ENCODE measurements around the gene UBE2D2. TPM values are rescaled to one million over a fixed set of nuclear protein-coding genes. Genes with fewer than 3 reads are reported as not detected.
"Not testable (repeated sequence)": the region's sequence is repeated elsewhere in the genome, so short reads cannot be mapped to it uniquely, and the experiment has no call there.

UBE2D2 gene
- total RNA-seq, 1 donor from 2014 or later, result 114 TPM

DNA sequence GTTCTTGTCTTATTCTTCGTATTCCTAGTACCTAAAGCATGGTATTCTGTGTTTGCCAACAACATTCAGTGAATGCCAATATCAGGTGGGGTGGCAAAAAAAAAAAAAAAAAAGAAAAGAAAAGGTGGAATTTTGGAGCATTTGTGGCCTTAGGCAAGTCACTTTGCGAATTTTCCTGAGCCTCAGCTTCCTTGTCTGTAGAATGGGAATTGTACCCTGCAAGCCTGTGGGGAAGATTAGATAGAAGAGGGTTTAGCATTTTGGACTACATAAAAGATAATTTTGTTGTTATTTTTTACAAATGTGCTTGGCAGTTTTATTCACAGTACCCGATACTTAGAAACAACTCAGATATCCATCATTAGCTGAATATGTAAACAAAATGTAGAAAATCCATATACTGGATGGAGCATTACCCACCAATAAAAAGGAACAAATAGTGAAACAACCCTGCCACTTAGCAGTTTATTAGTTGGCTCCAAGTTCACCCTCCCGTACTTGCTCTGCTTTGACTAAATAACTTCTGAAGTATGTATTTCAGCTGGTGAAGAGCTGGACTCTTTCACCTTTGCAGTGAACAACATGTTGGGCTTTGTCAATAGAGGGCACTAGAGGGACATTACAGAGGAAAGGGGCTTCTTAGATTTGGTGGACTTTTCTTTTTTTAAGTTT is 13.6 kb downstream of the UBE2D2 start:
- DNase-seq (no peak), ATAC-seq (ENCODE audit: poor library complexity) (peak; percentile 43)
- intact Hi-C loops (cut with DNase I), result no loop called here

DNA sequence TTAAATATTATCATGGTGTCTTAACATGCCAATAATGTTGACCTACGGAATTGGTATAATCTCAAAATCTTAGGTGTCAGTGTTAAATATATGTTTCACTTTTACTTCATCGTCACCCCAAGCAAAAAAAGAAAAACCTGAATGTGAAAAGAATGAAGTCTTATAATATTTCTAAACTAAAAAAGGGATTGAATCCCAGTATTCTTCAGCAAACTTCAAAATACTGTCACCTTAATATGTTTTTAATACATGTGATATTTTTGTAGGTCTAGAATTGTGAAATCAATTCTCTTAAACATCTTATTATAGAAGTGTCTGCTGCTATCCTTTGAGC is 14.1 kb downstream of the UBE2D2 start:
- no peak for ATAC-seq (ENCODE audit: poor library complexity)
- no peak for DNase-seq
- intact Hi-C loops (cut with DNase I), result no loop called here

DNA sequence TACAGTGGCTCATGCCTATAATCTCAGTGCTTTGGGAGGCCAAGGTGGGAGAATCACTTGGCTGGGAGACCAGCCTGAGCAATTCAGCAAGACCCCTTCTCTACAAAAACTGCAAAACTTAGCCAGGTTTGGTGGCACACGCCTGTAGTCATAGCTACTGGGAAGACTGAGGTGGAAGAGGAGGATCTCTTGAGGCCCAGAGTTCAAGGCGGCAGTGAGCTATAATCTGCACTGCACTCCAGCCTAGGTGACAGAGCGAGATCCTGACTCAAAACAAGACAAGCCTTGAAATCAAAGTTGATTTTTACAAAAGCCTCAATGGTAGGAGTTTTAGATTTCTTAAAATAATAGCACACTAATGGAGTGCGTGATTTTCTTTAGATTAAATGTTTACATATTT is 14.6 kb downstream of the UBE2D2 start:
- DNase-seq (no peak), ATAC-seq (ENCODE audit: poor library complexity) (no peak)
- intact Hi-C loops (cut with DNase I), result no loop called here

DNA sequence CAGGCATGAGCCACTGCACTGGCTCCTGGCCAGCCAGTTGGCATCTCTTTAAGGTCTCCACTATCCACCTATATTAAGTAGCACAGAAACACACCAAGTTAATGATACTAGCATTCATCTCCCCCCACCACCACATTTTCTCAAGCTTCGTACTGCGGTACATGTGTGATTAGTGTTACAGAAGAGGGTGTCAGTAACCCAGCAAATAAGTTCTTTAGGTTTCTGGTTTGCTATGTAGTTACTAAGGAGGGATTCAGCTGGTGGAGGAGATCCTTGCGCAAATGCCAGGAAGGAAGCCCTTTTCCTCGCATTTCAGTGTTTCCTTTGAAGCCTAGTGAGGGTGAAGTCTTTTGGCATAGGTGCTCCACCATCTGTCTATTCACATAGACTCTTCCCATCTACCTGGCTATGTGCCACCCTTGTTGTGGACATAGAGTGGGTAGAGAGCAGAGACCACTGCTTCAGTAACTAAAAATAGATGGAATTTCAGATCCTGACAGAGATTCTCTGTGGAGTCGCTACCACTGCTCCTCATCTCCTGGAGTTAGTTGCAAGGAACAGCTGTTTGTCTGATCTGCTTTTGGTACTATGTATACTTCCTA is 16.7 kb downstream of the UBE2D2 start:
- intact Hi-C loops (cut with DNase I), result no loop called here
- no peak for ATAC-seq (ENCODE audit: poor library complexity)
- DNase-seq, result no peak

DNA sequence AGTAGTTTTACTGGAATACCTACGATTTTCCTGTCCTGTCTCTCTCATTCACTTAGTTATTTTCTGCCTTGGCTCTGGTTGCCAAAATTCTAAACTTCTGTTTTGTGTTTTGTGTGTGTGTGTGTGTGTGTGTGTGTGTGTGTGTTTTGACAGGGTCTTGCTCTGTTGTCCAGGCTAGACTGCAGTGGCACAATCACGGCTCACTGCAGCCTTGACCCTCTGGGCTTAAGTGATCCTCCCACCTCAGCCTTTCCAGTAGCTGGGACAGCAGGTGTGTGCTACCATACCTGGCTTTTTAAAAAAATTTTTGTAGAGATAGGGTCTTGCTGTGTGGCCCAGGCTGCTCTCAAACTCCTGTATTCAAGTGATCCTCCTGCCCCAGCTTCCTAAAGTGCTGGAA is 17.2 kb downstream of the UBE2D2 start:
- intact Hi-C loops (cut with DNase I), result no loop called here
- ATAC-seq (ENCODE audit: poor library complexity) (no peak), DNase-seq (no peak)

DNA sequence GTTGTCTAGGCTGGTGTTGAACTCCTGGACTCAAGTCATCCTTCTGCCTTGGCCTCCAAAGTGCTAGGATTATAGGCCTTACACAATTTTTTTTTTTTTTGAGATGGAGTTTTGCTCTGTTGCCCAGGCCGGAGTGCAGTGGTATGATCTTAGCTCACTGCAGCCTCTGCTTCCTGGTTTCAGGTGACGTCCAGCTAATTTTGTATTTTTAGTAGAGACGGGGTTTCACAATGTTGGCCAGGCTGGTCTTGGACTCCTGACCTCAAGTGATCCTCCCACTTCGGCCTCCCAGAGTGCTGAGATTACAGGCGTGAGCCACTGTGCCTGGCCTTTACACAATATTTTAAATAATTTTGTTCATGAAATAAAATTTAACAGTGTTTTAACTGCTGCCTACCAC is 21.0 kb downstream of the UBE2D2 start:
- intact Hi-C loops (cut with DNase I), result not testable (repeated sequence)

DNA sequence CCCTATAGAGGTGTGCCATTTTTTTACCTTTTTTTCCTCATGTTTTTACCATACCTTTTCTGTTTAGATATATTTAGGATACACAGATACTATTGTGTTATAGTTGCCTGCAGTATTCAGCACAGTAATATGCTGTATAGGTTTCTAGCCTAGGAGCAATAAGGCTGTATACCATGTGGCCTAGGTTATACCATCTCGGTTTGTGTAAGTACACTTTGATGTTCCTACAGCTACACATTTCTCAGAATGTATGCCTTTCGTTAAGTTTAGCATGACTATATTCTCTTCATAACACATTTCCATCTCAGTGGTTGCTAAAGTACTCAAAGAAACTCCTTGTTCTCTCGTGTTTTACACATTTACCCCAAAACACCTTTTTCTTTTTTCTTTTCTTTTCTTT is 23.0 kb downstream of the UBE2D2 start:
- DNase-seq (no peak), ATAC-seq (ENCODE audit: poor library complexity) (no peak)
- intact Hi-C loops (cut with DNase I), result no loop called here

More for the DNA sequence above, 21.0 kb downstream of the UBE2D2 start:
- not testable (repeated sequence) for DNase-seq; ATAC-seq (ENCODE audit: poor library complexity)

DNA sequence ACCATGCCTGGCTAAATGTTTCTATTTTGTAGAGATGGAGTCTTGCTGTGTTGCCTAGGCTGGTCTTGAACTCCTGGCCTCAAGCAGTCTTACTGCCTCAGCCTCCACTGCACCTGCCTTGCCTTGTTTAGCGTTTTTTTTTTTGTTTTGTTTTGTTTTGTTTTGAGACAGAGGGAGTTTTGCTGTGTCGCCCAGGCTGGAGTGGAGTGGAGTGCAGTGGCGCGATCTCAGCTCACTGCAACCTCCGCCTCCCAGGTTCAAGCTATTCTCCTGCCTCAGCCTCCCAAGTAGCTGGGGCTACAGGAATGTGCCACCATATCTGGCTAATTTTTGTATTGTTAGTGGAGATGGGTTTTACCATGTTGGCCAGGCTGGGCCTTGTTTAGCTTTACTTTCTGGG is 27.0 kb downstream of the UBE2D2 start:
- intact Hi-C loops (cut with DNase I); DNase-seq: not testable (repeated sequence)

DNA sequence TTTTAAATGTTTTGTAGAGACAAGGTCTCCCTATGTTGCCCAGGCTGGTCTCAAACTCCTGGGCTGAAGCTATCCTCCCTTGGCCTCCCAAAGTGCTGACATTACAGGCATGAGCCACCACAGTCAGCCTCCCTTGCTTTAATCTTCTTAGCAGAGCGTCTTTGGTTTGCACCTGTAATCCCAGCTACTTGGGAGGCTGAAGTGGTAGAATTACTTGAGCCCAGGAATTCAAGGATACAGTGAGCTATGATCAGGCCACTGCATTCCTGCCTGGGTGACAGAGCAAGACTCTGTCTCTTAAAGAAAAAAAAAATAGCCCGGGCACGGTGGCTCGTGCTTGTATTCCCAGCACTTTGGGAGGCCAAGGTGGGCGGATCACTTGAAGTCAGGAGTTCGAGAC is 27.8 kb downstream of the UBE2D2 start:
- intact Hi-C loops (cut with DNase I), result no loop called here
- DNase-seq, result no peak
- ATAC-seq (ENCODE audit: poor library complexity), result no peak

More for the DNA sequence above, 27.0 kb downstream of the UBE2D2 start:
- not testable (repeated sequence) for ATAC-seq (ENCODE audit: poor library complexity)

DNA sequence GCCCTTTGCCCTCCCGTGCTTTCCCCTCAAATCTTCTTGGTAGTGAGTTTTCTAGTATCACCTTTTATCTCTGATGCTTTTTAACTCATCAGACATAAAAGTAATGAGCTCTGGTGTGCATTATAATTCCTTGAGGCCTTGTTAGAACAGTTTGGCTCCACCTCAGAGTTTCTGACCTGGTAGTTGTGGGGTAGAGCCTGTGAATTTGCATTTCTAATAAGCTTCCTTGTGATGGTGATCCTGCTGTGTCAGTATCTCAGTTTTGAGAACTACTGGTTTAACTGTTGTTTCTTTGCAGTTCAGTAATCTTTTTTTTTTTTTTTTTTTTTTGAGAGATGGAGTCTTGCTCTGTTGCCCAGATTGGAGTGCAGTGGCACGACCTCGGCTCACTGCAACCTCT is 31.1 kb downstream of the UBE2D2 start:
- ATAC-seq (ENCODE audit: poor library complexity) (no peak), DNase-seq (no peak)
- intact Hi-C loops (cut with DNase I), result no loop called here

DNA sequence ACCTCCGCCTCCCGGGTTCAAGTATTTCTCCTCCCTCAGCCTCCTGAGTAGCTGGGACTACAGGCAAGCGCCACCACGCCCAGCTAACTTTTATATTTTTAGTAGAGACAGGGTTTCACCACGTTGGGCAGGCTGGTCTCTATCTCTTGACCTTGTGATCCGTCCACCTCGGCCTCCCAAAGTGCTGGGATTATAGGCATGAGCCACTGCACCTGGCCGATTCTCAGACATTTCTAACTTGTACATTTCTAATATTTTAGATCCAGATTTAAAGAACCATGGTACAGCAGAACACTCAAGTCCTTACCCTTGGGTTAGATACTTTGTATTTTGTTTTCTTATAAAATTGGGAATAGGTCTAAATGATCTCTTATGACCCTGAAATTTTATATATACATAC is 31.9 kb downstream of the UBE2D2 start:
- ATAC-seq (ENCODE audit: poor library complexity); intact Hi-C loops (cut with DNase I); DNase-seq: not testable (repeated sequence)

DNA sequence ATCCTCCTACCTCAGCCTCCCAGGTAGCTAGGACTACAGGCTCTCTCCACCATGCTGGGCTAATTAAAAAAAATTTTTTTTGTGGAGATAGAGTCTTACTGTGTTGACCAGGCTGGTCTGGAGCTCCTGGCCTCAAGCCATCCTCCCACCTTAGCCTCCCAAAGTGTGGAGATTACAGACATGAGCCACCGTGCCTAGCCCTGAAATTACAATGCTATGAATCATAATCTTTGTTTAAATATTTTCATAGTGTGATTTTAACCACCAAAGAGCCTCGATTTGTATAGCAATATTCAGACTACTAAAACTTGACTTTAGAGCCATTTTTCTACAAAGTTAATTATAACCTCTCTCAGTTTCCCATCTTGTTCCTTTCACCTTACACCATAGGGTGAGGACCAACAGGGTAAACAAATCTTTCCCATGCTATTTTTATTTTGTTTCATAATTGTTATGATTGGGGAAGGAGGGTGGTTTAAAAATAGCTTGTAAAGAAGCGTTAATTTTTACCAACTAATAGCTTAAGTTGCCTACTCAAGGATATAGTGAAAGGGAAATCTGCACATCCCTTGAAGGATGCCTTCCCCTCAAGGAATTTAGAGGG is 32.7 kb downstream of the UBE2D2 start:
- ATAC-seq (ENCODE audit: poor library complexity), result peak; percentile 17

DNA sequence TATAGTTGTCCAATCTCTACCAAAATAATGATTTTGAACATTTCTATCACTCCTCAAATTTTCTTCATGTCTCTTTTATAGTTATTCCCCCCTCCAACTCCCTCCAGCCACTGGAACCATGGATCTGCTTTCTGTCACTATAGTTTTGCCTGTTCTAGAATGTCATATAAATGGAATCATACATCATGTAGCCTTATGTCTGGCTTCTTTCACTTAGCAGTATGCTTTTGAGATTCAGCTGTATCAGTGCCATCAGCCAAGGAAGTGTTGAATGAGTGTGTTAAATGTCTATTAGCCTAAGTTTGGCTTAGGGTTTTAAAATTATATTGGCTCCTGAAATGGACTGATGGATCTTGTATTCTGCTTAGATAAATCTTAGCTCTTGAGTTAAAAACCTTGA is 36.0 kb downstream of the UBE2D2 start:
- no peak for DNase-seq
- intact Hi-C loops (cut with DNase I), result no loop called here
- no peak for ATAC-seq (ENCODE audit: poor library complexity)

More for the DNA sequence above, 32.7 kb downstream of the UBE2D2 start:
- intact Hi-C loops (cut with DNase I), result no loop called here
- DNase-seq, result no peak

DNA sequence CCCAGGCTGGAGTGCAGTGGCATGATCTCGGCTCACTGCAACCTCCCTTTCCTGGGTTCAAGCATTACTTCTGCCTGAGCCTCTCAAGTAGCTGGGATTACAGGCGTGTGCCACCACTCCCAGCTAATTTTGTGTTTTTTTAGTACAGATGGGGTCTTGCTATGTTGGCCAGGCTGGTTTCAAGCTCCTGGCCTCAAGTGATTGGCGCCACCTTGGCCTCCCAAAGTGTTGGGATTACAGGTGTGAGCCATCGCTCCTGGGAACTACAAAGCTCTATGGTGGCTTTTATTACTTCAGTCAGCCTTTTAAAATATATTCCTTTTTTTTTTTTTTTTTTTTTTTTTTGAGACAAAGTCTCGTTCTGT is 37.4 kb downstream of the UBE2D2 start:
- ATAC-seq (ENCODE audit: poor library complexity); DNase-seq; intact Hi-C loops (cut with DNase I): not testable (repeated sequence)

DNA sequence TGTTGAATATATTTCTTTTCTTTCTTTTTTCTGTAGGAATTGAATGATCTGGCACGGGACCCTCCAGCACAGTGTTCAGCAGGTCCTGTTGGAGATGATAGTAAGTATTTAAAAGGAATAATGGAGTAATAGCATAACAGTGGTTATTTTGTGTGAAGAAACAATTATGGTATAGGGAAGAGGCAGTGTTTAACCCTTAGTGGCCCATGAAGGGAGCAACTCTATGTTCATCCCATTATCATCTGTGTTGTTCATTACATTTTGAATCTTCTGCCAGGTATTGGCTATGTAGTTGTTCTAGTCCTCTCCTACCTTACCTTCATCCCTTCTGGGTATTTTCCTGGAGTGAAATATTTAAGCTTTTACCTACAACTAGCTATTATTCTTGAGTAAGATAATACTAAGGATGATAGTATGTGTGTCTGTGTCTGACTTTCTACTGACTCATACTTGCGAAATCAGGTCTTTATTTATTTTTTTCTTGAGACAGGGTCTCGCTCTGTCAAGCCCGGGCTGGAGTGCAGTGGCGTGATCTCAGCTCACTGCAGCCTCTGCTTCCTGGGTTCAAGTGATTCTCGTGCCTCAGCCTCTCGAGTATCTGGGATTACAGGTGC is 39.3 kb downstream of the UBE2D2 start:
- ATAC-seq (ENCODE audit: poor library complexity), result no peak
- intact Hi-C loops (cut with DNase I), result no loop called here
- no peak for DNase-seq

DNA sequence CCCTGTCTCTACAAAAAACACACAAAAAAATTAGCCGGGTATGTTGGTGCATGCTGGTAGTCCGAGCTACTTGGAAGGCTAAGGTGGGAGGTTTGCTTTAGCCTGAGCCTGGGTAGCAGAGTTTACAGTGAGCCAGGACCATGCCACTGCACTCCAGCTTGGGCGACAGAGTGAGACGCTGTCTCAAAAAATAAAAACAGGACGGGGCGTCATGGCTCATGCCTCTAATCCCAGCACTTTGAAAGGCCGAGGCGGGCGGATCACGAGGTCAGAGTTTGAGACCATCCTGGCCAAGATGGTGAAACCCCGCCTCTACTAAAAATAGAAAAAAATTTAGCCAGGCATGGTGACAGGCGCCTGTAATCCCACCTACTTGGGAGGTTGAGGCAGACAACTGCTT is 40.3 kb downstream of the UBE2D2 start:
- peak; percentile 49 for ATAC-seq (ENCODE audit: poor library complexity)
- intact Hi-C loops (cut with DNase I), result no loop called here
- no peak for DNase-seq

DNA sequence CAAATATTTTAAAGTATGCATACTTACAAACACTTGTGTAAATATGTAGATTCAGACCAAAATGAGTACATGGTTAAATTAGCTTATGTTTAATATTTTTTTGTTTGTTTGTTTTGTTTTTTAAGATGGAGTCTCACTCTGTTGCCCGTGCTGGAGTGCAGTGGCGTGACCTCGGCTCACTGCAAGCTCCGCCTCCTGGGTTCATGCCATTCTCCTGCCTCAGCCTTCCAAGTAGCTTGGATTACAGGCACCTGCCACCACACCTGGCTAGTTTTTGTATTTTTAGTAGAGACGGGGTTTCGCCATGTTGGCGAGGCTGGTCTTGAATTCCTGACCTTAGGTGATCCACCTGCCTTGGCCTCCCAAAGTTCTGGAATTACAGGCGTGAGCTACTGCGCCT is 40.8 kb downstream of the UBE2D2 start:
- intact Hi-C loops (cut with DNase I); ATAC-seq (ENCODE audit: poor library complexity); DNase-seq: not testable (repeated sequence)

DNA sequence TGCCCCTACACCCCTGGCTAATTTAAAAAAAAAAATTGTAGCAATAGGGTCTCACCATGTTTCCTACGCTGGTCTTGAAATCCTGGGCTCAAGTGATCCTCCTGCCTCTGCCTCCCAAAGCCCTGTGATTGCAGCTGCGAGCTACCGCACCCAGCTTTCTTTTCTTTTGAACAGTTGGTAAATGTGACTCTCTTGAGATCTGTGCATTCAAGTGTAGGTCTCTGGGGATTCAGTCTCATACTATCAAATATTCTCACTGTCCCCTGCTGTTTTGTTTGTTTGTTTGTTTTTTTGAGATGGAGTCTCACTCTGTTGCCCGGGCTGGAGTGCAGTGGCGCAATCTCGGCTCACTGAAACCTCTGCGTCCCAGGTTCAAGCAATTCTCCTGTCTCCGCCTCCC is 44.7 kb downstream of the UBE2D2 start:
- intact Hi-C loops (cut with DNase I), result no loop called here
- no peak for ATAC-seq (ENCODE audit: poor library complexity)

DNA sequence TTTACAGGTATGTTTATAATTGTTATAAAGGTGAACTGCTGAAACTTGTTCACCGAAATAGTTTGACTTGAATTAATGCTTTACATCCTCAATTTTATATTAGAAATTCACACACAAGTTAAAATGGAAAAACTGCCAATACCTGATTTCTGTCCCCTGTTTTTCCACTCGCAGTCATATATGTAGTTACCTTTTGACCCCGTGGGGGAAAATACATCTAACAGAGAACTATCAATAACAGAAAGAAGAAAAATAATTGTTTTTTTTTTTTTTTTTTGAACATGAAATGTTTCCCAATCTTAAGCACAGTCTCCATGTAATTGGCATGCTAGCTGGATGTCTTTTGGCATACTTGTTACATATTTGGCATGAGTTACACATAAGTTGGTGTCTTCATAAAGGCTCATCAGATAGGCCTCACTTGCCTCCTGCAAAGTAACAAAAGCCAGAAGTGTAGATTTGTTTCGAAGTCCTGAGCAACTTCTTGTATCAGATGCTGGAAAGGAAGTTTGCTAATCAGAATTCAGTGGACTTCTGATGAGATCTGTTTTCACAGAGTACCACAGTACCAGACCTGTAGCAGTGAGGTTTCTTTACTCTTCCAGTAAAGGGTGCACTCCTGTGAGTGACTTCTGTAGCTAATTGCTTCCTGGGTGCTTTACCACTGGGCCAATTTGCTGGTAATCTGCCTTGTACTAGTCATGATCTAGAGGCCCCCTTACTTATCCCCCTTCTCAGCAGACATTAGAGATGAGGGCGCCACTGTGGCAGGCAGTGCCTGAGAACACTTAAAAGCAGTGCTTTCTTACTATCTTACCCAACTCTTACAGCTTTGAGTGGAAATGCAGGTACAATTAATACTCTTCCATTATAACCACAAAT is 50.8 kb downstream of the UBE2D2 start:
- ATAC-seq (ENCODE audit: poor library complexity) (peak; percentile 22), DNase-seq (no peak)
- intact Hi-C loops (cut with DNase I), result no loop called here

More for the DNA sequence above, 44.7 kb downstream of the UBE2D2 start:
- DNase-seq, result no peak

Measured in Right ventricle myocardium superior (tissue), 1 donor.